SK-N-SH (cell line): ENCODE results near the gene PNLDC1. TPM values are rescaled to one million over a fixed set of nuclear protein-coding genes. Genes with fewer than 3 reads are reported as not detected.

ENCODE experiments used
- CTCF ChIA-PET: fragments of 300-600, 350-600 bp; formaldehyde crosslinking; extraction: SDS; loops from one replicate; lab custom pipeline; 2021; lab: Yijun Ruan, JAX
- POLR2A ChIA-PET: fragments of 350-600 bp; sonication (Branson Sonifier 250); formaldehyde crosslinking; extraction: SDS; loops from one replicate; lab custom pipeline; 2020; ENCODE audit warnings: antibody characterized with exemption, inconsistent platforms; lab: Yijun Ruan, JAX
- DNase-seq: peaks from one replicate; pipeline ENCODE4 v3.0.0; 2012
- H2AFZ ChIP-seq: fragments of 200-600 bp; sonication (generic); 2 replicates; pipeline ENCODE4 v1.8.1; 2016; ENCODE audit warnings: antibody characterized with exemption, mild to moderate bottlenecking, low read depth
- H3F3A ChIP-seq: fragments of 200-600 bp; sonication (generic); replicated peaks from 2 replicates; pipeline ENCODE3; 2016; ENCODE audit warnings: antibody characterized with exemption, mild to moderate bottlenecking; ENCODE audit not compliant: insufficient read depth
- H3K27ac ChIP-seq, 2 experiments: fragments of 200-500 bp in 1 of 2; fragments of 200-600 bp in 1 of 2; sonication (Bioruptor generic) in 1 of 2; sonication (generic), shearing (Covaris generic) in 1 of 2; 2 replicates each; pipeline versions ENCODE4 v1.5.1 to v1.6.1; 2014 to 2016; ENCODE audit warnings: low read depth in 2 of 2, inconsistent platforms in 1 of 2, low read length in 1 of 2, mild to moderate bottlenecking in 1 of 2, mixed read lengths in 1 of 2
- H3K27me3 ChIP-seq: fragments of 200-600 bp; sonication (generic), shearing (Covaris generic); 2 replicates; pipeline ENCODE4 v1.6.1; 2016; ENCODE audit warnings: mixed run types; ENCODE audit not compliant: insufficient read depth
- H3K36me3 ChIP-seq, 2 experiments: fragments of 200-500 bp in 1 of 2; fragments of 200-600 bp in 1 of 2; sonication (Bioruptor generic) in 1 of 2; sonication (generic) in 1 of 2; replicated peaks in 1 of 2; 2 replicates each; pipeline versions ENCODE3 to v1.5.1; 2014 to 2016; ENCODE audit warnings: low read length in 1 of 2, mild to moderate bottlenecking in 1 of 2; ENCODE audit not compliant: insufficient read depth in 2 of 2, control insufficient read depth in 1 of 2
- H3K4me1 ChIP-seq, 2 experiments: fragments of 200-500 bp in 1 of 2; fragments of 200-600 bp in 1 of 2; sonication (Bioruptor generic) in 1 of 2; sonication (generic), shearing (Covaris generic) in 1 of 2; 2 replicates each; pipeline versions ENCODE4 v1.5.1 to v1.6.1; 2014 to 2016; ENCODE audit warnings: low read depth in 1 of 2, low read length in 1 of 2, mixed run types in 1 of 2; ENCODE audit not compliant: insufficient read depth in 2 of 2, control insufficient read depth in 1 of 2
- H3K4me2 ChIP-seq: fragments of 200-600 bp; sonication (generic), shearing (Covaris generic); 2 replicates; pipeline ENCODE4 v1.6.1; 2017; ENCODE audit warnings: mixed run types
- H3K4me3 ChIP-seq, 2 experiments: fragments of 200-500 bp in 1 of 2; fragments of 200-600 bp in 1 of 2; sonication (Bioruptor generic) in 1 of 2; sonication (generic), shearing (Covaris generic) in 1 of 2; 2 replicates each; pipeline versions ENCODE4 v1.5.1 to v1.8.1; 2014 to 2016; ENCODE audit warnings: low read depth in 2 of 2, inconsistent platforms in 1 of 2, low read length in 1 of 2, mild to moderate bottlenecking in 1 of 2, mixed read lengths in 1 of 2, moderate library complexity in 1 of 2
- H3K79me2 ChIP-seq: fragments of 200-600 bp; sonication (generic); 2 replicates; pipeline ENCODE4 v1.8.1; 2017; ENCODE audit warnings: mild to moderate bottlenecking; ENCODE audit not compliant: insufficient read depth
- H3K9ac ChIP-seq: fragments of 200-600 bp; sonication (generic); 2 replicates; pipeline ENCODE4 v1.6.1; 2017; ENCODE audit warnings: mixed run types
- H3K9me2 ChIP-seq: fragments of 200-600 bp; sonication (generic); 2 replicates; pipeline ENCODE4 v1.6.1; 2017; ENCODE audit warnings: mixed run types
- H3K9me3 ChIP-seq: fragments of 200-600 bp; sonication (generic); 2 replicates; pipeline ENCODE4 v1.6.1; 2017; ENCODE audit warnings: mixed run types, mild to moderate bottlenecking, moderate library complexity
- H4K20me1 ChIP-seq: fragments of 200-600 bp; sonication (generic); 2 replicates; pipeline ENCODE4 v1.6.1; 2017; ENCODE audit warnings: mild to moderate bottlenecking, mixed run types; ENCODE audit not compliant: insufficient read depth
- CHD2 ChIP-seq: fragments of 150-350 bp; IDR thresholded peaks from 2 replicates; pipeline ENCODE4 v1.6.1; 2018; ENCODE audit warnings: low read length; ENCODE audit not compliant: partially characterized antibody
- ELF1 ChIP-seq: IDR thresholded peaks from 2 replicates; pipeline ENCODE4 v1.4.0; 2012
- EP300 ChIP-seq, 2 experiments: IDR thresholded peaks; 2 replicates each; pipeline versions ENCODE4 v1.4.0 to v1.6.1; 2012; ENCODE audit warnings: borderline replicate concordance in 1 of 2, low read depth in 1 of 2, low read length in 1 of 2
- EZH2phosphoT487 ChIP-seq: fragments of 200-600 bp; sonication (generic); IDR thresholded peaks from 2 replicates; pipeline ENCODE4 v1.6.1; 2017; ENCODE audit warnings: low read depth, mixed run types, mild to moderate bottlenecking, antibody characterized with exemption, moderate library complexity, borderline replicate concordance
- GABPA ChIP-seq: IDR thresholded peaks from 2 replicates; pipeline ENCODE4 v1.4.0; 2012; ENCODE audit warnings: low read depth, mild to moderate bottlenecking
- GATA2 ChIP-seq: sonication (generic); formaldehyde crosslinking; IDR thresholded peaks from 2 replicates; pipeline ENCODE4 v1.5.0; 2020; ENCODE audit warnings: mild to moderate bottlenecking, missing genetic modification reagents
- JUND ChIP-seq: IDR thresholded peaks from 2 replicates; pipeline ENCODE4 v1.4.0; 2012
- MEF2A ChIP-seq: IDR thresholded peaks from 2 replicates; pipeline ENCODE4 v1.4.0; 2012; ENCODE audit warnings: low read depth, borderline replicate concordance
- MXI1 ChIP-seq: IDR thresholded peaks from 2 replicates; pipeline ENCODE4 v1.6.1; 2012; ENCODE audit warnings: mild to moderate bottlenecking, low read depth, low read length, improper control_type of control experiment
- RAD21 ChIP-seq: IDR thresholded peaks from 2 replicates; pipeline ENCODE4 v1.6.1; 2012; ENCODE audit warnings: mild to moderate bottlenecking, low read length
- RCOR1 ChIP-seq: fragments of 150-350 bp; IDR thresholded peaks from 2 replicates; pipeline ENCODE4 v1.6.1; 2017; ENCODE audit warnings: antibody characterized with exemption, low read length
- RXRA ChIP-seq: IDR thresholded peaks from 2 replicates; pipeline ENCODE4 v1.4.0; 2012; ENCODE audit warnings: low read depth, mild to moderate bottlenecking, borderline replicate concordance
- SMC3 ChIP-seq: IDR thresholded peaks from 2 replicates; pipeline ENCODE4 v1.6.1; 2012; ENCODE audit warnings: low read depth, low read length, improper control_type of control experiment
- TAF1 ChIP-seq: IDR thresholded peaks from 2 replicates; pipeline ENCODE4 v1.6.1; 2012; ENCODE audit warnings: low read depth, mild to moderate bottlenecking, low read length, moderate library complexity, borderline replicate concordance
- TCF12 ChIP-seq: IDR thresholded peaks from 2 replicates; pipeline ENCODE4 v1.4.0; 2012
- TEAD4 ChIP-seq: IDR thresholded peaks from 2 replicates; pipeline ENCODE4 v1.4.0; 2012; ENCODE audit warnings: mild to moderate bottlenecking, borderline replicate concordance; ENCODE audit not compliant: insufficient read depth
- YY1 ChIP-seq: IDR thresholded peaks from 2 replicates; pipeline ENCODE4 v1.4.0; 2012; ENCODE audit warnings: low read depth, mild to moderate bottlenecking
- WGBS: methylation state at CpG from one replicate; pipeline ENCODE4 v1.1.6; 2017; ENCODE audit warnings: low lambda C conversion rate; 5-methylcytosine and 5-hydroxymethylcytosine counted together
- polyA plus RNA-seq, 3 experiments: library from polyadenylated mRNA; depleted of rRNA; stranded (reverse); fragments of >200 nt; gene quantifications; 2 replicates each; pipeline ENCODE4 v1.2.3, GENCODE V29; 2012
- TF ChIP-seq, protein P1 (sequence below): IDR thresholded peaks from 2 replicates; pipeline ENCODE4; 2012
- TF ChIP-seq, protein P2 (sequence below): IDR thresholded peaks from 2 replicates; pipeline ENCODE4 v1.6.1; 2012; ENCODE audit warnings: mild to moderate bottlenecking, low read depth, low read length, moderate library complexity

The PNLDC1 gene
- polyA plus RNA-seq, 1 of the 3 experiments (the other 2 are of a cell fraction), result not detected

DNA sequence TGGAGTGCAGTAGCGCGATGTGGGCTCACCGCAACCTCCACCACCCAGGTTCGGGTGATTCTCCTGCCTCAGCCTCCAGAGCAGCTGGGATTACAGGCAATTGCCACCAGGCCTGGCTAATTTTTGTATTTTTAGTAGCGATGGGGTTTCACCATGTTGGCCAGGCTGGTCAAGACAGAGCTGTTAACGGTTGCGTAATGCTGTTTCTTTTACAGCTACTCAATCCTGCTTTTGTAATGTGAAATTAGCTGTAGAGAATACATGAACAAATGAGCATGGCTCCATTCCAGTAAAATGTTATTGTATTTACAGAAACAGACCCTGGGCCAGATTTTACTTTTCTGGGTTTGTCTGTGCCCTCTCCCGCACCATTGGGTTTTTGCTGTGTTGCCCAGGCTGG is 1.9 kb downstream of the PNLDC1 start:
- peaks cover 16 to 23% of the 10 kb centered on the region in 2 experiments for H3K36me3 ChIP-seq
- H3K4me1 ChIP-seq, result no peaks in the 10 kb centered on the region
- H3K4me3 ChIP-seq, result no peak overlapping the region
- 95% methylated on average over 8 of the region's 8 CpGs for WGBS
- no peaks in the 10 kb centered on the region for H3K9me2 ChIP-seq
- POLR2A ChIA-PET, result no interaction called here
- H3K9ac ChIP-seq, result no peak overlapping the region
- CTCF ChIA-PET, result no interaction called here
- TF ChIP-seq JUND (no peak), RAD21 (no peak), GATA2 (no peak), TCF12 (no peak), EZH2phosphoT487 (no peak)
- TF ChIP-seq, protein P1, sequence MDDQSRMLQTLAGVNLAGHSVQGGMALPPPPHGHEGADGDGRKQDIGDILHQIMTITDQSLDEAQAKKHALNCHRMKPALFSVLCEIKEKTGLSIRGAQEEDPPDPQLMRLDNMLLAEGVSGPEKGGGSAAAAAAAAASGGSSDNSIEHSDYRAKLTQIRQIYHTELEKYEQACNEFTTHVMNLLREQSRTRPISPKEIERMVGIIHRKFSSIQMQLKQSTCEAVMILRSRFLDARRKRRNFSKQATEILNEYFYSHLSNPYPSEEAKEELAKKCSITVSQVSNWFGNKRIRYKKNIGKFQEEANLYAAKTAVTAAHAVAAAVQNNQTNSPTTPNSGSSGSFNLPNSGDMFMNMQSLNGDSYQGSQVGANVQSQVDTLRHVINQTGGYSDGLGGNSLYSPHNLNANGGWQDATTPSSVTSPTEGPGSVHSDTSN, result no peak
- TF ChIP-seq, all 33 proteins: peak for 0
- H3K4me2 ChIP-seq, result no peak overlapping the region
- H3K27ac ChIP-seq, result no peak overlapping the region
- peaks cover 8% of the 10 kb centered on the region for H3F3A ChIP-seq
- no peaks in the 10 kb centered on the region for H3K27me3 ChIP-seq
- H2AFZ ChIP-seq, result no peak overlapping the region
- H3K9me3 ChIP-seq, result no peaks in the 10 kb centered on the region
- no peaks in the 10 kb centered on the region for H4K20me1 ChIP-seq
- no peaks in the 10 kb centered on the region for H3K79me2 ChIP-seq
- no peak for DNase-seq

DNA sequence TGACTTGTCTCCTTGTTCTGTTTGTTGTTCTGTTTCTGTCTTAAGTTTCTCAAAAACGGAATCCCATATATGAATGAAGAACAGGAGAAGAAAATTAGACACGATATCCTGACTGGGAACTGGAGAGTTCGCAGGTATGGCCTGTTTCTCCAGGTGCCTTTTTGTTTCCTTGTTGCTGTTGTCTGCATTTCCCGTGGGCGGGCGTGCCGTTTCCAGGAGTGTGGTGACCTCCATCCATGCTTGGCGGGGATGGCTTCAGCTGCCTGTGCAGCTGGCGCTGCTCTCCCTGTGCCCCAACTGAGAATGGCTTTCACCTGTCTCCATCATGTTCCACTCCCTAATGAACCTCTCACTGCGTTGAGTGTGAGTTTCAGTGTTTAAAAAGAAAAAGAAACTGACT is 4.4 kb downstream of the PNLDC1 start:
- Histone ChIP-seq H3K79me2 (no peaks in the 10 kb centered on the region), H4K20me1 (no peaks in the 10 kb centered on the region), H3K4me1 (no peaks in the 10 kb centered on the region), H3K27me3 (no peaks in the 10 kb centered on the region), H3K4me3 (no peak overlapping the region), H3K36me3 (peaks cover 0 to 2% of the 10 kb centered on the region in 2 experiments), H3K4me2 (no peak overlapping the region), H3F3A (no peaks in the 10 kb centered on the region), H3K9ac (no peak overlapping the region), H3K27ac (no peak overlapping the region), H3K9me2 (no peaks in the 10 kb centered on the region), H3K9me3 (no peaks in the 10 kb centered on the region), H2AFZ (no peak overlapping the region)
- CTCF ChIA-PET, result no interaction called here
- no peak for DNase-seq
- POLR2A ChIA-PET, result no interaction called here
- 81% methylated on average over 10 of the region's 10 CpGs for WGBS
- TF ChIP-seq MXI1, result no peak

DNA sequence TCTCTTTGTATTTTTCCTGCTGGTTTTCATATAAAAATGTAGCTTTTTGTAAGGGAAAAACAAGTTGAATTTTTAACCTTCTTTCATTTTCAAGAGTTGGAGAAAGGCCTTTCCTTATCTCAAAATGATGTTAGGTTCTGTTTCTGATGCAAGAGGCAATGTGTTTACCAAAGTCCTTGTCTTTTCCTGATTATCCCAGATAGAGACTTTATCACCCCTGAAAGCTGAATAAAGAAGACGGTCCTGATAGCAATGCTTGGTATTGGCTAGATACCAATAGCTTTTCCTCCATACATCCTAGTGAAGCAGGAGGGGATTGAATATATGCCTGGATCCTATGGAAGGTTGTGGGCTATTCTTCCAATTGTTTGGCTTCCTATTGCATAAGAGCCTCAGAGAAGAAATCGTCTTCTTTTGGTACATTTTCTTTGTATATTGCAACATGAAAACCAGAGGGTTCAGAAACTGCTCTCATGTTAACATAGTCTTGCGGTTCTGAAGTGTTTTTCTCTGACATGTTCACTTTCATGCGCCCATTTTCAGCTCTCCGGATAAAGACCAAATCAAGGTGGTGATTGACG is 5.5 kb downstream of the PNLDC1 start:
- H3F3A ChIP-seq, result no peaks in the 10 kb centered on the region
- DNase-seq, result no peak
- no peak overlapping the region for H3K9ac ChIP-seq
- ChIA-PET POLR2A (no interaction called here), CTCF (no interaction called here)
- no peak overlapping the region for H3K4me3 ChIP-seq
- H3K27me3 ChIP-seq, result no peaks in the 10 kb centered on the region
- no peaks in the 10 kb centered on the region for H3K4me1 ChIP-seq
- H3K9me3 ChIP-seq, result no peaks in the 10 kb centered on the region
- H3K79me2 ChIP-seq, result no peaks in the 10 kb centered on the region
- no peak overlapping the region for H3K27ac ChIP-seq
- H4K20me1 ChIP-seq, result no peaks in the 10 kb centered on the region
- H3K9me2 ChIP-seq, result no peaks in the 10 kb centered on the region
- no peak overlapping the region for H3K4me2 ChIP-seq
- 87% methylated on average over 6 of the region's 6 CpGs for WGBS
- no peaks in the 10 kb centered on the region for H3K36me3 ChIP-seq
- H2AFZ ChIP-seq, result no peak overlapping the region
- TF ChIP-seq MEF2A, result no peak
- no peak for TF ChIP-seq YY1
- TF ChIP-seq, protein P2, sequence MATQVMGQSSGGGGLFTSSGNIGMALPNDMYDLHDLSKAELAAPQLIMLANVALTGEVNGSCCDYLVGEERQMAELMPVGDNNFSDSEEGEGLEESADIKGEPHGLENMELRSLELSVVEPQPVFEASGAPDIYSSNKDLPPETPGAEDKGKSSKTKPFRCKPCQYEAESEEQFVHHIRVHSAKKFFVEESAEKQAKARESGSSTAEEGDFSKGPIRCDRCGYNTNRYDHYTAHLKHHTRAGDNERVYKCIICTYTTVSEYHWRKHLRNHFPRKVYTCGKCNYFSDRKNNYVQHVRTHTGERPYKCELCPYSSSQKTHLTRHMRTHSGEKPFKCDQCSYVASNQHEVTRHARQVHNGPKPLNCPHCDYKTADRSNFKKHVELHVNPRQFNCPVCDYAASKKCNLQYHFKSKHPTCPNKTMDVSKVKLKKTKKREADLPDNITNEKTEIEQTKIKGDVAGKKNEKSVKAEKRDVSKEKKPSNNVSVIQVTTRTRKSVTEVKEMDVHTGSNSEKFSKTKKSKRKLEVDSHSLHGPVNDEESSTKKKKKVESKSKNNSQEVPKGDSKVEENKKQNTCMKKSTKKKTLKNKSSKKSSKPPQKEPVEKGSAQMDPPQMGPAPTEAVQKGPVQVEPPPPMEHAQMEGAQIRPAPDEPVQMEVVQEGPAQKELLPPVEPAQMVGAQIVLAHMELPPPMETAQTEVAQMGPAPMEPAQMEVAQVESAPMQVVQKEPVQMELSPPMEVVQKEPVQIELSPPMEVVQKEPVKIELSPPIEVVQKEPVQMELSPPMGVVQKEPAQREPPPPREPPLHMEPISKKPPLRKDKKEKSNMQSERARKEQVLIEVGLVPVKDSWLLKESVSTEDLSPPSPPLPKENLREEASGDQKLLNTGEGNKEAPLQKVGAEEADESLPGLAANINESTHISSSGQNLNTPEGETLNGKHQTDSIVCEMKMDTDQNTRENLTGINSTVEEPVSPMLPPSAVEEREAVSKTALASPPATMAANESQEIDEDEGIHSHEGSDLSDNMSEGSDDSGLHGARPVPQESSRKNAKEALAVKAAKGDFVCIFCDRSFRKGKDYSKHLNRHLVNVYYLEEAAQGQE, result no peak
- TF ChIP-seq GATA2, result no peak
- no peak for TF ChIP-seq TCF12
- no peak for TF ChIP-seq SMC3
- no peak for TF ChIP-seq GABPA
- TF ChIP-seq RXRA, result no peak
- TF ChIP-seq RCOR1, result no peak
- TF ChIP-seq CHD2, result no peak
- no peak for TF ChIP-seq EP300 (IDR thresholded peaks at IDR 0.05; ENCODE audit: borderline replicate concordance in 1 of 2, low read depth in 1 of 2, low read length in 1 of 2)
- TF ChIP-seq TAF1, result no peak
- TF ChIP-seq ELF1, result no peak
- TF ChIP-seq TEAD4, result no peak
